HG03135 (cell line): ENCODE data around the gene DVL2.

Experiments
- ATAC-seq: cut with Tn5 transposase; IDR thresholded peaks from one replicate; pipeline ENCODE4 v1.9.1; 2021; ENCODE audit warnings: mild to moderate bottlenecking, moderate library complexity; ENCODE audit not compliant: unreplicated experiment

DVL2 gene

DNA sequence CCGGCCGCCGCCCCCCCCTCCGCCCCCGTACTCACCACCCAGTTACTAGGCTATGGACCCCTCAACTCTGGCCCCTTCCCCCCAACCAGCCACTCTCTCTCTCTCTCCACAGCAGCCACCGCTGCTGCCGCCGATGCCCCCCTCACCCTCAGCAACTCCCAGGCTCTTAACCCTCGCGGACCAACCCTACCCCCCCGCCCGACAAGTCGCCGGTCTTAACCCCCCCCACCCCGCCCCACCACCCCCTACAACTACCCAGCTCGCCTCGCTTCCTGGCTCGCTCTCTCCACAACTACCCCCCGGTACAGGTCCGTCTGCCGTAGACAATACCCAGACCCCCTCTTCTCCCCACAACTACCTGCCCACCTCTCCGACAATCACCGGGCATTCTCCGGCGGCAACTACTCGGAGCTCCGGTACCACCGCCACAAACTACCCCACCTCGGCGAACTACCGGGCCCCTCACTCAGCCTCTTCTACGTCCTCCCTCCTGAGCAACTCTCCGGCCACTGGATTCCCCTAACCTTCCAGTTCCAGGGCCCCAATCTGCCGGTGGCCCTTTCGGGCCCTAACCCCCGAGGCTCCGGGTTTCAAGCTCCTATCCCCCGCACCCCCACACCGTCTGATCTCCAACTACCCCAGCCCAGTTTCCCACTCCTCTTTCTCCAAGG is 4.2 kb upstream of the DVL2 start:
- no peak for ATAC-seq

DNA sequence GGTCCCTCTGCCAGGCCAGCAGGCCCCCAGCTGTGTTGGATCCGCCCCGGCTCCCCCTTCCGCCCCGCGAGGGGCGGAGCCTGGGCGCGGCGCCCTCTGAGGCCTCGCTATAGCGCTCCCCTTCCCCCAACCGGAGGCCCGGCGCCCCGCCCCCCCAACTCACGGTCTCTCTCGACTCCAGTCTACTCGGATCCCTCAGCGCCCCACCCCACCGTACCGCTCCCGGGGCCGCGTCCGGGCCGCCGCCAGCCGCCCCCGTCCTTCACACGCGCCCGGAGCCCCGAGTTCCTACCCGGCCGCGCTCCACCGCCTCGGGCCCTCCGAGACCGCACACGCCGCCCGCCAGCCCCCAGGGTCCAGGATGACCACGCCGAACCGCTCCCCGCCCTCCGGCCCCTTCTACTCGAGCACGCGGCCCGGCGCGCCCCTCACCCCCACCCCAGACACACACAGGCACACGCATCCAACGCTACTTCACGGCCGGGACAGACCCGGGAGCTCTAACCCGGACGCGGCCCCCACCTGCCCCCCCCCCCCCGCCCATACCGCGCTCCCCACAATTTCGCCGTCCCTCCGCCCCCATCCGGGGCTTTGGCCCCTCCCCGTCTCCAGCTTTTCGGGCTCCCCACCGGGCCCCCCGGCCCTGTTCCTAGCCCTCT is 3.6 kb upstream of the DVL2 start:
- ATAC-seq = no peak

DNA sequence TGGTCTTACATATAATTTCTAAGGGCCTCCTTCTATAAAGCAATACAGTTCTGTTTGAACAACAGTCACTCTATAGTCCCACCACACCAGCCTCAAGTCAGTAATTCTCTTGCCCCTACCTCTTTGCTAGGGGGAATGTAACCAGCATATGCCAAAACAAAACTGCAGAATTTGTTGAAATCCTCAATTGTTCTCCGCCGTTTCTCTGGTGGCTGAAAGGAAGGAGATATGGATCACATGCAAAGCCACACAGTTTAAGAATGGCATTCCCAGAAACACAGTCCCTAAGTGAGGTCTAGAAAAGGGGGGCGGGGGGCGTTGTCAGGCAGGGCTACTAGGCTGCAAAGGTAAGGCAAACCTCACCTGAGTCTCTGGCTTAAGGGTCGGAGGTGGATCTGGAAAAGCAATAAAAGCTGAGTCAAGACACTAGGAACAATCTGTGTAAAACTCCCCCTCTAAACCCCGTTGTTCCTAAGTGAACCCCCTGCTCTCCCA is 3.0 kb upstream of the DVL2 start:
- ATAC-seq = no peak

DNA sequence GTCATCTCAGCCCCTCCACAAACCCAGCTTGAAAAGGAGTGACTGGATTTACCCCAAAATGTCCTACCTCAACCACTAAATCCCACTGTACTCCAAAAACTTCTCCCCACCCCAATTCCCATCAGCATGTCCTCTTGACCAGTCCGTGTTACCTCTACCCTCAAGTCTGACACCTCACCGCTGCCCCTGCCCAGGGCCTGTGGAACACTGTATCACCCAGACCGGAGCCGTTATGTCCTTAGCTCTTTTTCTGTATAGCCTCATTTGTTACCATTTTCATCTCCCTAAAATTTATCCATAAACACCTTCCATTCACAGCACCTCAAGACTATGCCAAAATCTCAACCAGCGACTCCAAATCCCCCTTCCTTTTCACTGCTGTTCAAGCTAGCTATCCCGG is 2.5 kb upstream of the DVL2 start:
- no peak for ATAC-seq

DNA sequence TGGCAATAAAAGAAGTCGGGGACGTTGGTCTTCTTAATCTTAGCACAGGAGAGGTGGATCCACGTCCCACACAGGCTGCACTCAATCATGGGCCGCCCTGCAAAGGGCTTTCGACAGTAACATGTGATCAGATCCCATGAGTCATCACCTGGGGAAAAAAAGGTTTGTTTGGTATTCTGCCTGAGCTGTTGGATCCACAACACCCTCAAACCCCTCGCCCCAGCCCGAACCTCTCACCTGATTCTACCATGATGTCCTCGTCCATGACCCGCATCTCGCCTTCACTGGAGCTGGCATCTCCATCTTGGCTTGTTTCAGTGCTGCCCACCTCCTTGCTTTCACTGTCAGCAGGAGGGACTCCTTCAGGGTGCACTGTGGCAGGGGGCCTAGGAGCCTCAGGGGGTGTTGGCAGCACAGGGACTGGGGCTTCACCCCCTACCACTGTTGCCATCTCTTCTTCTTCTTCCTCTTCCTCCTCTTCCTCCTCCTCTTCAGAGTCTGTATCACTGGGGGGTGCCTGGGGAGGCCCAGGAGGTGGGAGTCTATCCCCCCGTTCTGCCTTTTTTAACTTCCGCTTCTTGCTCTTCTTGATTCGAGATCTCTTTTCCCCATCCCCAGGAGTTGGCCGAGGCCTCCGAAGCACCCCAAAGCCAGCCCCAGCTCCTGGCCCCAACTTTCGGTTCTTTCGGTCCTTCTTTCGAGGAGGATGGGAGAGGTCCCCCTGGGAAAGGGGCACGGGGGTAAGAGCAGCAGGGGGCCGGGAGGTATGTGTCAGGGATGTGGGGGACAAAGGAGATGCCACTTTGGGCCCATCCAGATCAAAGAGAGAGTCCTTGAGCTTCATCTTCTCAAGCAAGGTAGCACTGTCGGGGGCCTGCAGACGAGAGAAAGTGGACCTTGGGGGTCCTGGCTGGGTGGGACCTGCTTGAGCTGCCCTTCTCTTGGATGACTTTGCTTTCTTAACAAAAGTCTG is 1.7 kb upstream of the DVL2 start:
- no peak for ATAC-seq

DNA sequence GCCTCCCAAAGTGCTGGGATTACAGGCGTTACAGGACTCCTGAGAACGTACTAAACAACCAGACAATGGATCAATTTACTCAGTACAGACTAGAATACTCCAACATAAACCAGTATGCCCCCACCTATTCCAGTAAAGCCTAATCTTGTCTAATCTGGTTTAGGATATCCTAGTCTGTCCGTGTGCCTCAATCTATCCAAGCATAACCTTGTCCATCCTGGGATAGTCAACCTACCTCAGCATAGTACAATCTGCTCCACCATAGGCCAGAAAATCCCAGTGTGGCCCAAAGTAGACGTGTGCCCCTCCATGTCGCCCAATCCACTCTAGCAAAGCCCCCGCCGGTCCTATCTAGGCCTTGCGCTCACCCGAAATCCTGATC is 625 bp downstream of the DVL2 start:
- peak; percentile 5 for ATAC-seq

DNA sequence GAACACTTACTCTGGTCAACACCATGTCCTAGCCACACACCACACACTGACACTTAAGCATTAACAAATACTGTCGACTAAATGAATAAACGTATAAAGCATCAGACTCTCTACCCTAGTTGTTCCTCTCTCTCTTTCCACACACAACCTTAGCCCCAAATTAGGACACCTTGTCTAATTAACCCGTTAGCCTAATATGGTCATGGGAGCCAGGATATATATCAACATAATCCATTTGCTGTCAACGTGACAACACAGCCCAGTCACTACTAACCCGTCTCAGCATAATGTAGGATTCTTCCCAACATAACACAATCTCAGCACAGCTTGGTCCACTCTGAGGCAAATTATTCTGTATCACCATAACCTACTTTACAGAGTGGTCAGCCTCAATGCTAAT is 2.2 kb downstream of the DVL2 start:
- ATAC-seq = no peak

DNA sequence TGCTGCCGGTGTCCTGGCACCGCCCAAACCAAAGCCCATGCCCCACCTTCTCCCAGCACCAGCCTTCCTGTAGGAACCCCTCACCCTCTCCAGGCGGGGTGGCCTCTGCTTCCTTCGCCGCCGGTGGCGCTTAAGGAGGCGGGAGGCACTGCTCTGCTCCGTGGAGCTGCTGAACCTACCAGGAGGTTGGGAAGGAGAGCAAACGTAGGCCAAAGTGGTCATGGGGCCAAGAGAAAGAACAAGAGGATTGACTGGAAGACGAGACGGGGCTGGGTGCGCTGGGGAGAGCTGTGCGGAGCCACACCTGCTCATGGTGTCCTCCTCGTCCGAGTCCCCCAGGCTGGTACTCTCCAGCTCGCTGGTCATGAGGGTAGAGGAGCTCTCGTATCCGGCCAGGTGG is 4.8 kb downstream of the DVL2 start:
- no peak for ATAC-seq

DNA sequence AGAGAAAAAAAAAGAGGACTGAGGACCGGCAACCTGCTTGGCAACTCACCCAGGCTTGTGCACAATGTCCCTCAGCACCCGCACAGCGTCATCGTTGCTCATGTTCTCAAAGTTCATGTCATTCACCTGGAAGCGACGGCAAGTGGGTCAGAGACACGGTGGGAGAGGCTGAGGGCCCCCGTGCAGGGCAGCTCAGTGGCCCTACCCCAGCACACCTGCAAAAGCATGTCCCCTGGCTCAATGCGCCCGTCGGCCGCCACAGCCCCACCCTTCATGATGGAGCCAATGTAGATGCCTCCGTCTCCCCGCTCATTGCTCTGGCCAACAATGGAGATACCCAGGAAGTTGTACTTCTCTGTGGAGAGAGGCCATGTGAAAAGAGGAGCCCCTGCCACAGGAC is 5.4 kb downstream of the DVL2 start:
- no peak for ATAC-seq

DNA sequence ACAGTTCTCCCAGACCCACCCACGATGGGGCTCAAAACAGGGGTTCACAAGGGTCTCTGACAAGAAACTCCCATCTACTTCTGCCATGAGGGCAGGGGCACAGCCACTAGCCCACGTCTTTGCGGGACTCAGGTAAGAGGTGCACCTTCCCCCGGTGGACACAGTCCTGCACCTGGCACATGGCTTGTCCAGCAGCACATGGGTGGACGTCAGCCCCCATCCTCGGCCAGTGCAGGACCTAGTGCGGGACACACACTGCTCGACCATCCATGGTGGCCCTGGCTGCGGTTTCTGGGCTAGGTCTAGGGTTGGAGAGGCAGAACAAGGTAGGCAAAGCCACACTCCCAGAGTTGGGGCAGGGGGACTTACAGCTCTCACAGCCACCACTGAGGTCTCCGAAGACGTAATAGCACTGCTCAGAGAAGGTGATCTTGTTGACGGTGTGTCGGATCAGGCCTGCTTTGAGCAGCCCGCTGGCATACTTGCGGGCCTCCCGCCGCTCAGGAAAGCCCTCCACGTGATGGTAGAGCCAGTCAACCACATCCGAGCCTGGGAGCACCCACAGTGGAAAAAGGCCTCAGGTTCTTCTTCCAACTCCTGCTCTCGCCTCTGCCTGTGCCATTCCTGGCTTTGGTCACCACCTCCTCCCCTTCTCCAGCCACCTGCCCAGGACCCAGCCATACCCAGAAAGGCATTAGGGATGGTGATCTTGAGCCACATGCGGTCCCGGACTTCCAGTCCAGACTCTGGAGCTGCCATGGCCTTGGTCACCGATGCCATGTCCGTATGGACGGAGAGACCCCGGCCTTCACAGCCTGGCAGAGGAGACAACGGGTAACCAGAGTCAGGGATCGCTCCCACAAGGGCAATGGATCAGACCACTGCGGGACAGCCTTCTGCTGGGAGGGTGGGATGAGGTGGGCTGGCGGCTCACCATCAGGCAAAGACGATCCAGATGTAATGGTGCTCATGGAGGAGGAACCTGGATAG is 7.3 kb downstream of the DVL2 start:
- no peak for ATAC-seq

DNA sequence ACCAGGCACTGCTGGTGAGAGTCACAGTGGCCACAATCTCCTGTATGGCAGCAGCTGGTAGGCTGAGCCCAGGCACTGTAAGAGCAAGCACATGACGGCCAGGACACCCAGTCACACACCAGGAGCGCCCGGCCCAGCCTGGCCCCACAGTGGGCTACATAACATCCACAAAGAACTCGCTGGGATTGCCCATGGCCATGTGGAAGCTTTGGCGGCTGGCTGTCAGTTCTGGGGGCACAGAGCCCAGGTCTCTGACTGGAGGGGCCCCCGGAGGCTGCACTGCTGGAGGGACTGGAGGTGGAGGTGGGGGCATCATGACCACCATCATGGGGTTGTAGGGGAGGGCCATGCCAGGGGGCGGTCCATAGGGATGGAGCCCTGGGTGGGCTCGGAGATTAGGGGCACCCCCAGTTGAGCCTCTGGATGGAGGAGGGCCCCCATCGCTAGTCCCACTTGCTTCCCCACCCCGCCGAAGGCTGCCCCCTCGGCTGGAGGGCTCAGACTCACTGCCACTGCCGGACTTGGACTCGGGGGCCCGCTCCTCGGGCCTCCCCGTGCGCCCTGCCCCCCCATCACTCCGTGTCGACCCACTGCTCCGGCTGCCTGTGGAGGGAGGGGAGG is 8.5 kb downstream of the DVL2 start:
- no peak for ATAC-seq

DNA sequence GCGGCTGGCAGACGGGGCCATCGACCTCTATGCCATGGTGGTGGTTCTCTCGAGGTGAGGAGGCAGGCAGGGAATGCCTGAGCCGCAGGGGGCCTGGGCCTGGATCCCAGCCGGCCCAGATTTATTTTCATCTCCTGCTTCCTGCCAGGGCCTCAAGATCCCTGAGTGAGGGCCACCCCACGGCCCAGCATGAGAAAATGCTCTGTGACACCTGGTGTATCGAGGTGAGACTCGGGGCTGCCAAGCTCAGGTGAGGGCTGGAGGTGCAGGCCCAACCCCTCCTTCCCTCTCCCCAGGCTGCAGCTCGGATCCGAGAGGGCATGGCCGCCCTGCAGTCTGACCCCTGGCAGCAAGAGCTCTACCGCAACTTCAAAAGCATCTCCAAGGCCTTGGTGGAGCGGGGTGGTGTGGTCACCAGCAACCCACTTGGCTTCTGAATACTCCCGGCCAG is 9.6 kb downstream of the DVL2 start:
- ATAC-seq = no peak

DNA sequence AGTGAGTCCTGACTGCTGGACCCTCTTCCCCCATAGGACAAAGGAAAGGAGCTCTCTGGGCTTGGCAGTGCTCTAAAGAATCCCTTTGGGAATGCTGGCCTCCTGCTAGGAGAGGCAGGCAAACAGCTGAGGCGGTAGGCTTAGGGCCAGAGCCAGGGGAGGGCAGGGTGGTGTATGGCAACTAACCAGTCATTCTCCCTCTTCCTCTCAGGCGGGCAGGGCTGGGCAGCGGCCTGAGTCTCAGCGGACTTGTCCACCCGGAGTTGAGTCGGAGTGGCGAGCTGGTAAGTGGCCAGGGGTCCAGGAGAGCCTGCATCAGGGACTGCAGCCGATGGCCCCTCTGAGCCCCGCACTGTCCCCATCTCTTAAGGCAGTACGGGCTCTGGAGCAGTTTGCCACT is 10.2 kb downstream of the DVL2 start:
- ATAC-seq = no peak

DNA sequence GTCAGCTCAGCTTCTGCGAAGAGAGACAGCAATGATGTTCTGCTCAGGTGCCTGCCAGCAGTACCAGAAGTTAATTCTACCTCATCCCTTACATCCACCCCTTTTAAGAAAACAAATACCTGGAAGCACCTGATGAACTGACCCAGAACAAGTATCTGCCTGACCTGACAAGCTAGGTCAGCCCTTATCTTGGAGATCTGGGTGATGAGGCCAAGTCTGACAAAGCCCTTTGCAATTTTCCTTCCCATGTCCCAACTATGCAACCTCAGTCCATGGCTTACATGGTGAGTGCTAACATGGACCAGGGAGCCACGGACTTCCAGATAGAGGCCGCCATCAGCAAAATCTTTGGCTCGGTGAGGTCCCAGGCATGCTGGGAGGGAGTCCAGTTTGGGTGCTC is 10.9 kb downstream of the DVL2 start:
- ATAC-seq = no peak

DNA sequence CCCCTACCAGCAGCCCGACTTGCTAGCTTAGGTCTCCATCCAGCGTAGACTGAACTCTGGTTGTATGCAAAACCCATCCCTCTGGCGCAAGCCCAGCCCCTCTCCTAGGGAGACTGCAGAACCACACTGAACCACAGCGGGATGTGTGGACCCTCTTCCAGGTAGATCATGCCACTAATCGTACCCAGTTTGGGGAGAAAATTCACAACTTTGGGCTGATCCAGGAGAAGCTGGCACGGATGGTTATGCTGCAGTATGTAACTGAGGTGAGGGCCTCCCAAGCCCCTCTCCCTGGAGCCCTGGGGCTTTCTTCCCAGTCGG is 11.4 kb downstream of the DVL2 start:
- ATAC-seq = no peak

DNA sequence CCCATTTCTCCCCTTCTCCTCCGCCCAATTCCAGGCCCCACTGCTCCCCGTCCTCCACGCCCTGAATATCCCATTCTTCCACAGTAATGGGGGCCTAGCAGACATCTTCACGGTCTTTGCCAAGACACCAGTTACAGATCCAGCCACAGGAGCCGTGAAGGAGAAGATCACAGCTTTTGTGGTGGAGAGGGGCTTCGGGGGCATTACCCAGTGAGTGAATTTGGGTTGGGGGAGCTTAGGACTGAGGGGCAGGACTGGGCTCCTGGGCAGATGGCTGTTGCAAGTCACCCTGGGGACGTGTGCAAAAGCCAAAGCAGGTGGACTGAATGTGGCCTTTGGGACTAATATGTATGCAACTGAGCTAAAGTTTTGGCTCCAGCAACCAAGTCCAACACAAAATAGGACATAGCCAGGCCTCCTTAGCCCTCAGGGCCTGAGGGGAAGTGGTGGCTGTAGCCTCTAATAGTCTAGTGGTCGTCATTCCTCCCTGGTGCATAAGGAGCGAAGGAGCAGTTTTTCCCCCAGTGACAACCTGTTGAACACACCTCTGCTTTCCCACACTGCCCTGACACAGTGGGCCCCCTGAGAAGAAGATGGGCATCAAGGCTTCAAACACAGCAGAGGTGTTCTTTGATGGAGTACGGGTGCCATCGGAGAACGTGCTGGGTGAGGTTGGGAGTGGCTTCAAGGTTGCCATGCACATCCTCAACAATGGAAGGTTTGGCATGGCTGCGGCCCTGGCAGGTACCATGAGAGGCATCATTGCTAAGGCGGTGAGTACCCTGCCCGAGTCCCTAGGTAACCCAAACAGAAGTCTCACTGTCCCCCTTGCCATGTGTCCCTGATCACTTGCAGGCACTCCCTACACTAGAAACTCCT is 12.0 kb downstream of the DVL2 start:
- no peak for ATAC-seq

DNA sequence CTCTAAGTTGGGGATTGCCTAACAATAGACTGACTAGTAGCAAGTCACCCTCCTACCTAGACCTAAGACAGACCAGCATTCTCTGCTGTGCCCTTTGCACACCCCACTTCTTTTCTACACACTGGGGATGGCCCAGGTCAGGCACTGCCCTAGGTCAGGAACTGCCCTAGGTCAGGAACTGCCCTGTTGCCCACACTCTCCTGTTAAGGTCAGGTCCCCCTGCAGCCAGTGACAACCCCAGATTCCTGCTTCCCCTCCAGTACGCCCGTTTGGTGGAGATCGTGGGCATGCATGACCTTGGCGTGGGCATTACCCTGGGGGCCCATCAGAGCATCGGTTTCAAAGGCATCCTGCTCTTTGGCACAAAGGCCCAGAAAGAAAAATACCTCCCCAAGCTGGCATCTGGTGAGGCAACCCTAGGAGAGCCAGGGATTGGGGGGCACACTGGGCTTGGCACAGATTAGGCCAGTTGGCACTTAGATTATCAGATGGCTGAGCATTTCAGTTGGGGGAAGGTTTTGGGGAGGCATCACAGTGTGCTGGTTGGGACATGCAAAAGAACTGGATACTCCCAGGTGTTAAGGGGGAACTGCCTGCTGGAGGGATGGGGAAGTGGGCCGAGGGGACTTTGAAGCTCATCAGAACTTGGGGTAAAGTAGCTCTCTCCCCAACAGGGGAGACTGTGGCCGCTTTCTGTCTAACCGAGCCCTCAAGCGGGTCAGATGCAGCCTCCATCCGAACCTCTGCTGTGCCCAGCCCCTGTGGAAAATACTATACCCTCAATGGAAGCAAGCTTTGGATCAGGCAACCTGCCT is 12.8 kb downstream of the DVL2 start:
- ATAC-seq = no peak

DNA sequence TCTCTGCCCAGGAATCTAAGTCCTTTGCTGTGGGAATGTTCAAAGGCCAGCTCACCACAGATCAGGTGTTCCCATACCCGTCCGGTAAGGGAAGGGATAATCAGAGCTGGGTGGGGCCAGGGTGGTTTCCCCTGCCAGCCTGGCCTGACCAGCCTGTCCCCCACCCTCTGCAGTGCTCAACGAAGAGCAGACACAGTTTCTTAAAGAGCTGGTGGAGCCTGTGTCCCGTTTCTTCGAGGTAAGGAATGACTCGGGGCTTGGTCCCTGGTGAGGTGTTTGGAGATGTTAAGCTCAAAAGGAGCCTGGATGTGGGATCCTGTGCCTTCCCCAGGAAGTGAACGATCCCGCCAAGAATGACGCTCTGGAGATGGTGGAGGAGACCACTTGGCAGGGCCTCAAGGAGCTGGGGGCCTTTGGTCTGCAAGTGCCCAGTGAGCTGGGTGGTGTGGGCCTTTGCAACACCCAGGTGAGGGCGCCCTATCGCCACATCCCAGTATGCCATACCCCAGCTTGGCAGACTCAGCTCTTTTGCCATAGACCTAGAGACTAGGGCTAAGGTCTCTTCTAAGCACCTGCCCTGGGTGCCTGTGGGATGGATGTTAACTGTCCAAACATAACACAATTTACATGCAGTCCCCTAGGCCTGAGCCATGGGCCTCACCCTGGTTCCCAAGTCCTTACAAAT is 13.6 kb downstream of the DVL2 start:
- no peak for ATAC-seq
